Heart right ventricle (tissue), 16 donors: Measurements from ENCODE around the gene SPRED1. TPM values are rescaled to one million over a fixed set of nuclear protein-coding genes. Genes with fewer than 3 reads are reported as not detected.
"Not testable (repeated sequence)": the region's sequence is repeated elsewhere in the genome, so short reads cannot be mapped to it uniquely, and the experiment has no call there.

ENCODE experiments used
- ATAC-seq, 8 donors: fragments of 200-7000 bp; cut with Tn5 transposase; one replicate each; pipeline ENCODE4 v1.9.1; 2020; ENCODE audit warnings: mild to moderate bottlenecking in 8 of 8, moderate library complexity in 8 of 8, moderate number of reproducible peaks in 1 of 8
- DNase-seq, 2 donors: peaks; one replicate each; pipeline ENCODE4 v3.0.0-alpha.2; 2020
- H3K27ac ChIP-seq, 10 donors: fragments of 200-600 bp; sonication (generic) in 2 of 10; one replicate each; pipeline versions ENCODE4 v1.5.0 to v1.8.0; 2020 to 2022; ENCODE audit warnings: mild to moderate bottlenecking in 3 of 10
- H3K27me3 ChIP-seq, 7 donors: fragments of 200-600 bp; one replicate each; pipeline ENCODE4 v1.8.0; 2021 to 2022; ENCODE audit warnings: mild to moderate bottlenecking in 2 of 7
- H3K36me3 ChIP-seq, 9 donors: fragments of 200-600 bp; sonication (generic) in 1 of 9; one replicate each; pipeline versions ENCODE4 v1.5.0 to v1.8.0; 2020 to 2022; ENCODE audit warnings: mild to moderate bottlenecking in 2 of 9
- H3K4me1 ChIP-seq, 9 donors: fragments of 200-600 bp; sonication (generic) in 1 of 9; one replicate each; pipeline versions ENCODE4 v1.5.0 to v1.8.0; 2020 to 2022; ENCODE audit warnings: mild to moderate bottlenecking in 4 of 9
- H3K4me3 ChIP-seq, 10 donors: fragments of 200-600 bp; sonication (generic) in 2 of 10; one replicate each; pipeline versions ENCODE4 v1.5.0 to v1.8.0; 2020 to 2022; ENCODE audit warnings: mild to moderate bottlenecking in 7 of 10, moderate library complexity in 2 of 10
- H3K9me3 ChIP-seq, 11 donors: fragments of 200-600 bp in 10 of 11; sonication (generic) in 2 of 11; one replicate each; pipeline versions ENCODE4 v1.5.0 to v1.8.0; 2013 to 2022; ENCODE audit warnings: mild to moderate bottlenecking in 2 of 11, control low read depth in 1 of 11, moderate library complexity in 1 of 11
- CTCF ChIP-seq, 9 donors: fragments of 200-600 bp; sonication (generic) in 2 of 9; IDR thresholded peaks; one replicate each; pipeline versions ENCODE4 v1.5.0 to v1.8.0; 2021 to 2022; ENCODE audit warnings: antibody characterized with exemption in 9 of 9, mild to moderate bottlenecking in 5 of 9, moderate library complexity in 1 of 9
- WGBS, 2 donors: extraction: QIAGEN DNeasy Blood & Tissue Kit; methylation state at CpG; one replicate each; pipeline ENCODE4 v1.1.7; 2013; ENCODE audit warnings: inconsistent platforms in 1 of 2; 5-methylcytosine and 5-hydroxymethylcytosine counted together
- intact Hi-C, 10 donors: fragments of 100-400 bp; cut with DNase I; formaldehyde crosslinking; loops; one replicate each; pipeline versions ENCODE4 v1.11.1 to v1.14.2; 2022
- polyA plus RNA-seq, 2 donors: library from polyadenylated mRNA; stranded (reverse); fragments of 200-250 nt; gene quantifications; one replicate each; pipeline ENCODE4 v1.2.3, GENCODE V29; 2013
- total RNA-seq, 10 donors: library from RNA; stranded (reverse); fragmentation: NEBNext Ultra II Directional in 3 of 10; extraction: Animal tissue kit (Norgen Biotek cat#: 25700) in 3 of 10; gene quantifications; one replicate each; pipeline versions ENCODE4 v1.2.1 to v1.2.4, GENCODE V29; 2021 to 2023
- donor health status: Arrhythmogenic right ventricular cardiomyopathy.
- donor health status: ischemic (EF 13 %, LVEDD 7.1; RV severe dilation, severe dysfunction).
- donor health status: healthy with polysubstance abuse.
- donor health status: DM: no; HTN: yes; CAD: no.
- donor health status: DM: no; HTN: no; CAD: no.
- donor health status: ischemic (EF 25% LVEDD 6.9; RV normal size, moderate dysfunction).
- donor health status: ischemic (EF 25% LVEDD 5.7; RV mildly dilated, moderate dysfunction).
- donor health status: healthy.
- donor health status: DM: yes; HTN: yes; CAD: no.
- donor health status: Ischemic cardiomyopathy.
- donor health status: ischemic (EF 35%, LVEDD 5.7; RV mildly dilated, moderate dysfunction).
- donor health status: nonischemic (EF 11% LVEDD 7.7; RV severe dilation, severe dysfunction).
- donor health status: DM: yes; HTN: yes; CAD: no.
- donor health status: PGD.
- donor health status: ischemic (EF 29% LVEDD 5.4; RV normal size, mild dysfunction).
- donor health status: nonischemic (EF 23%, LVEDD 6.1; RV moderate dilation, normal function).

Gene SPRED1
- total and polyA plus RNA-seq, 12 donors = 3.3 to 20.2 (median 7.5) TPM

- intact Hi-C loops = loop anchor here in 1 of 10 donors (10.0 kb wide), 1 partner anchor 145 kb away; no protein-coding TSS in a partner anchor
- Histone ChIP-seq H3K4me3 (no peak overlapping the region), H3K4me1 (peaks cover 0 to 28% (median 0%) of the 10 kb centered on the region in 9 donors), H3K27me3 (no peaks in the 10 kb centered on the region), H3K36me3 (no peaks in the 10 kb centered on the region), H3K9me3 (no peaks in the 10 kb centered on the region), H3K27ac (no peak overlapping the region)
- DNase-seq = no peak
- ATAC-seq = no peak
- WGBS, 2 donors = 88 to 96% methylated on average over 3 of the region's 3 CpGs
- no peak for TF ChIP-seq CTCF (IDR thresholded peaks at IDR 0.05)
These were observed 22.8 kb upstream of the SPRED1 start for GRCh38 chr15:38229705-38230310.

DNA sequence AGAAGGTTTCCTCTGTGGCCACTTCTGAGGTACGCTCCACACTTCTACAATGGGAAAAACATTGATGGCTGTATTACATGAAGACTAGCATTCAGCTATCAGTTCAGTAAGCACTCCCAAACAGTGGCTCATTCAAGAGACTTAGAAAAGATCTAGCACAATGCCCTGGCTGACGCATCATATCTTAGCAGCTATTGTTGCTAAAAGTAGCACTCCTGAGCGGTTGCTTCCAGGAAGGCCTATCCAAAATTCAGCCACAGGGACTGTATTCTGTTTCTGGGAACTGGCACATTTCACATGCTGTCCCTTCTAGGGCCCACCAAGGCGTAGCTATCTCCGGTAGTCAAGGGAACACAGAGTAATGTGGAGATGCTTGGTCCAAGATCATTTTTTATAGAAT lies 21.2 kb upstream of the SPRED1 start:
- Histone ChIP-seq H3K4me1 (peaks cover 0 to 23% (median 0%) of the 10 kb centered on the region in 9 donors), H3K4me3 (no peak overlapping the region), H3K27ac (peak overlapping the region in 7 of 10 donors; percentile 10 to 66 (median 38)), H3K9me3 (no peaks in the 10 kb centered on the region), H3K36me3 (no peaks in the 10 kb centered on the region), H3K27me3 (no peaks in the 10 kb centered on the region)
- peak in 6 of 8 donors; percentile 37 to 96 (median 75) for ATAC-seq
- DNase-seq = peak in 1 of 2 donors; percentile 15
- WGBS, 2 donors = 65 to 75% methylated on average over 5 of the region's 5 CpGs
- no peak for TF ChIP-seq CTCF (IDR thresholded peaks at IDR 0.05)
- intact Hi-C loops = loop anchor here in 1 of 10 donors (10.0 kb wide), 1 partner anchor 147 kb away; no protein-coding TSS in a partner anchor

DNA sequence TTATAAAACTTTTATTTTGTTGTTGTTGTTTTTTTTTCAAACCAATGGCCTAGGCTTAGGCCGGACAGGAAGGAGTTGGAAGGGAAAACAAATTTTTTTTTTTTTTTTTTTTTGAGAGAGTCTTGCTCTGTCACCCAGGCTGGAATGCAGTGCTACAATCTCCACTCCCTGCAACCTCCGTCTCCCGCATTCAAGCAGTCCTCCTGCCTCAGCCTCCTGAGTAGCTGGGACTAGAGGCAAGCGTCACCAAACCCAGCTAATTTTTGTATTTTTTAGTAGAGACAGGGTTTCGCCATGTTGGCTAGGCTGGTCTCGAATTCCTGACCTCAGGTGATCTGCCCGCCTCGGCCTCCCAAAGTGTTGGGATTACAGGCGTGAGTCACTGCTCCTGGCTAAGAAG lies 15.6 kb upstream of the SPRED1 start:
- not testable (repeated sequence) for H3K4me1 ChIP-seq, H3K36me3 ChIP-seq, H3K9me3 ChIP-seq, H3K27me3 ChIP-seq, H3K4me3 ChIP-seq, DNase-seq, H3K27ac ChIP-seq, ATAC-seq
- 94 to 97% methylated on average over 9 of the region's 9 CpGs for WGBS, 2 donors
- intact Hi-C loops = loop anchor here in 1 of 10 donors (10.0 kb wide), 1 partner anchor 152 kb away; no protein-coding TSS in a partner anchor

GRCh38 chr15:38238311-38238710 lies 14.3 kb upstream of the SPRED1 start:
- Histone ChIP-seq H3K4me1 (no peaks in the 10 kb centered on the region), H3K9me3 (no peaks in the 10 kb centered on the region), H3K4me3 (no peak overlapping the region), H3K27me3 (no peaks in the 10 kb centered on the region), H3K27ac (no peak overlapping the region), H3K36me3 (no peaks in the 10 kb centered on the region)
- 98 to 100% methylated on average over 2 of the region's 2 CpGs for WGBS, 2 donors
- intact Hi-C loops = loop anchor here in 1 of 10 donors (10.0 kb wide), 1 partner anchor 154 kb away; no protein-coding TSS in a partner anchor
- DNase-seq (no peak), ATAC-seq (no peak)
- no peak for TF ChIP-seq CTCF (IDR thresholded peaks at IDR 0.05)

- Histone ChIP-seq H3K27ac (no peak overlapping the region), H3K4me1 (peaks cover 0 to 5% (median 0%) of the 10 kb centered on the region in 9 donors), H3K27me3 (no peaks in the 10 kb centered on the region), H3K9me3 (no peaks in the 10 kb centered on the region), H3K4me3 (no peak overlapping the region), H3K36me3 (no peaks in the 10 kb centered on the region)
- intact Hi-C loops = loop anchor here in 1 of 10 donors (10.0 kb wide), 1 partner anchor 237 kb away; no protein-coding TSS in a partner anchor
- TF ChIP-seq CTCF (IDR thresholded peaks at IDR 0.05) = no peak
- whole genome bisulfite sequencing, 2 donors = 82 to 87% methylated on average over 2 of the region's 2 CpGs
- DNase-seq (no peak), ATAC-seq (no peak)
These were observed 10.6 kb upstream of the SPRED1 start for GRCh38 chr15:38242055-38242454.
